ENCODE results near the gene RAC2. TPM values are rescaled to one million over a fixed set of nuclear protein-coding genes. Genes with fewer than 3 reads are reported as not detected.

The RAC2 gene
- total RNA-seq, 2 donors from 2014 or later: 655 to 769 TPM

GRCh38 chr22:37280718-37281117 lies 36.6 kb upstream of the RAC2 start:
- H3K36me3 Mint-ChIP-seq: peaks cover 15 to 35% of the 10 kb centered on the region in 2 donors

DNA sequence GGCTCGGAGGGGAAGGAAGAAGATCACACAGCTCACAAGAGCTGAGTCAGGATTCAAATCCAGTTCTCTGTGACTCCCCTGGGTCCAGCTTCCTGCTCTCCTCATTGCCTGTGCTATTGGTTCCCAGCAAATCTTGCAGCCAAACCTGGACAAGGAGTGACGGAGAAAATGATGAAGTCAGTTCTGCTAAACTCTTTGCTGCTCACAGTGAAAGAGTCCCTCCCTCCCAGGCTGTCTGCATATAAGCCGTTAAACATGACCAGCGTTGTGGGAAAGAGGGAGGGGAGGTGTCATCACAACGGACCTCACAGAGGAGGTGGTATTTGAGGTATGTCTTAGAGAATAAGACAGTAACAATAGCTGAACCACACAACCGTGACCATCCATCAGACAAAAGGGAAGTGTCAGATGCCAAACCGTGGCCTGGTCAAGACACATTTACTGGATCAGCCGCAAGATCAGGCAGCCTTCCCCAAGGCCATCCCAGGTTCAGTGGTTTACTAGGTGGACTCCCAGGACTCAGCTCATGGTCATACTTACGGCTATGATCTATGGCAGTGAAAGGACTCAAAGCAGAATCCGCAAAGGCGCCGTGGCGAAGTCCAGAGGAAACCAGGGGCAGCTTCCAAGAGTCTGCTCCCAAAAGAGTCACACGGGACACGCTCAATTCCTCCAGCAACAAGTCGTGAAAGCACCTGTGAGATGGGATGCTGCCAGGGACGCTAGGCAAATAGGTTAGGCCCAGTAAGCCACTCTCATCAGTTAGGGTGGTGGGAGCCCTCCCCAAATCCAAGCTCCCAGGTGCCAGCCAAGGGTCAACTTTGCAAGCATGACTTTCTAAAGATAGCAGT lies 35.5 kb upstream of the RAC2 start:
- ATAC-seq: no peak
- DNase-seq (ENCODE audit: low spot score in 2 of 2): no peak
- Mint-ChIP-seq H3K27ac (peak overlapping the region in 1 of 2 donors; percentile 28), H3K36me3 (peaks cover 15 to 28% of the 10 kb centered on the region in 2 donors), H3K9me3 (no peaks in the 10 kb centered on the region)

More at GRCh38 chr22:37280718-37281117, 36.6 kb upstream of the RAC2 start:
- Mint-ChIP-seq H3K27ac (no peak overlapping the region), H3K9me3 (no peaks in the 10 kb centered on the region)
- no peak for DNase-seq (ENCODE audit: low spot score in 2 of 2)
- no peak for ATAC-seq

- ATAC-seq (no peak), DNase-seq (ENCODE audit: low spot score in 2 of 2) (no peak)
- Mint-ChIP-seq H3K9me3 (no peaks in the 10 kb centered on the region), H3K27ac (no peak overlapping the region), H3K36me3 (peaks cover 10 to 19% of the 10 kb centered on the region in 2 donors)
Measured at GRCh38 chr22:37278261-37278660, 34.2 kb upstream of the RAC2 start.

GRCh38 chr22:37277384-37277783 lies 33.3 kb upstream of the RAC2 start:
- Mint-ChIP-seq H3K27ac (peak overlapping the region; percentile 7 to 90), H3K9me3 (no peaks in the 10 kb centered on the region), H3K36me3 (peaks cover 1 to 10% of the 10 kb centered on the region in 2 donors)
- ATAC-seq (no peak), DNase-seq (ENCODE audit: low spot score in 2 of 2) (no peak)

DNA sequence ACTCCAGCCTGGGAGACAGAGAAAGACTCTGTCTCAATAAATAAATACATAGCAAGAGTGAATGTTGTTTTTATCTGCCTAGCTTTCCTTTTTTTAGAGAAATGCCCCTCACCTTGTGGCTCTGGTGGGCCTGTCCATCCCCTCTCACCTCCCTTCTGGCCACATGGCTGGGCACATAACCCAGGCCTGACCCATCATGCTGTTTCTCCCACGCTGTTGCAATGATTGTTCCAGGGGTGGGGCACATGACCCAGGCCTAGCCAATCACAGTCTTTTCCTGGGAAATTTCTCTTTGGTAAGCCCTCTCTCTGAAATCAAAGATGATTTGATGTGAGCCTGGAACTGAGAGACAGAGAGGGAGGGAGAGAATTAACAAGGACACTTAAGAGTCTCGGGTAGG lies 32.7 kb upstream of the RAC2 start:
- Mint-ChIP-seq H3K27ac (no peak overlapping the region), H3K9me3 (no peaks in the 10 kb centered on the region), H3K36me3 (peaks cover 0 to 6% of the 10 kb centered on the region in 2 donors)
- DNase-seq (ENCODE audit: low spot score in 2 of 2): no peak
- ATAC-seq: no peak

GRCh38 chr22:37275622-37276021 lies 31.6 kb upstream of the RAC2 start:
- H3K27ac Mint-ChIP-seq: peak overlapping the region; percentile 44 to 73
- H3K9me3 Mint-ChIP-seq: no peaks in the 10 kb centered on the region
- DNase-seq (ENCODE audit: low spot score in 2 of 2): peak in 1 of 2 donors; percentile 74
- no peaks in the 10 kb centered on the region for H3K36me3 Mint-ChIP-seq
- peak; percentile 80 to 83 for ATAC-seq

DNA sequence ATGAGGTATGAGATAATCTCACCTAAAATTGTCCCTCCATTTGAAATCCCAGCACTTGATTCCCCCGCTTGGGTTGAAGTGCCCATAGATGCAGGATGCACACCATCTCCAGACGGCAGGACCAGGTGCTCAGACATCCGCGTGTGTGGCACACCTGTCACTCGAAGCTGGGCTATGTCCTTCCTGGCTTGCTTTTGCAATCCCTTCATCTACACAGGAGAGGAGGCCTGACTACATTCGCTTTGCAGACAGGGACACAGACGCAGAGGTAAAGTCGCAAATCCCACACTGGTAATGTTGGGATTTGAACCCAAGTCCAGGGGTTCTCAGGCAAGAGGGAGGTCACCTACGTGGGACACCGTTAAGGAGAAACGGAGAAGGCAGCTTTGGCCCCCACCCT lies 31.1 kb upstream of the RAC2 start:
- Mint-ChIP-seq H3K36me3 (no peaks in the 10 kb centered on the region), H3K27ac (peak overlapping the region in 1 of 2 donors; percentile 73), H3K9me3 (no peaks in the 10 kb centered on the region)
- DNase-seq (ENCODE audit: low spot score in 2 of 2) (no peak), ATAC-seq (no peak)

GRCh38 chr22:37274380-37274862 lies 30.4 kb upstream of the RAC2 start:
- ATAC-seq: no peak
- H3K9me3 Mint-ChIP-seq: no peaks in the 10 kb centered on the region
- H3K27ac Mint-ChIP-seq: peak overlapping the region in 1 of 2 donors; percentile 73
- no peak for DNase-seq (ENCODE audit: low spot score in 2 of 2)
- no peaks in the 10 kb centered on the region for H3K36me3 Mint-ChIP-seq

DNA sequence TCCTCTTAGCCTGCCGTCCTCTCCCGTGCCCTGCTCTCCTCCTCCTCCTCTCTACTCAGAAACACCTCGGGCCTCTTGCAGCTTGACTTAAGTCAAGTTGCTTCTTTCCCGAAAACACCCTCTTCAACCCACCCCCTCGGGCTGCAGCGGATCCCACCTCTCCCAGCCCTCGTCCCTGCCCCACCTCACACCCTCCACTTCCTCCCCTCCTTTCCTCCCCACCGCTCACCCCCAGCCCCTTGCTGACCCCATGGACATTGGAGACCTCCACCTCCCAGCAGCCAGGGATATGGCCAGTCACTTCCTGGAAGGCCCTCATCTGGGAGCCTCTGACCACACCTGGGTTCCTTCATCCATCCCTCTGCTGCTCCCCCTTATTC lies 29.8 kb upstream of the RAC2 start:
- ATAC-seq (no peak), DNase-seq (ENCODE audit: low spot score in 2 of 2) (no peak)
- Mint-ChIP-seq H3K9me3 (no peaks in the 10 kb centered on the region), H3K36me3 (no peaks in the 10 kb centered on the region), H3K27ac (no peak overlapping the region)

DNA sequence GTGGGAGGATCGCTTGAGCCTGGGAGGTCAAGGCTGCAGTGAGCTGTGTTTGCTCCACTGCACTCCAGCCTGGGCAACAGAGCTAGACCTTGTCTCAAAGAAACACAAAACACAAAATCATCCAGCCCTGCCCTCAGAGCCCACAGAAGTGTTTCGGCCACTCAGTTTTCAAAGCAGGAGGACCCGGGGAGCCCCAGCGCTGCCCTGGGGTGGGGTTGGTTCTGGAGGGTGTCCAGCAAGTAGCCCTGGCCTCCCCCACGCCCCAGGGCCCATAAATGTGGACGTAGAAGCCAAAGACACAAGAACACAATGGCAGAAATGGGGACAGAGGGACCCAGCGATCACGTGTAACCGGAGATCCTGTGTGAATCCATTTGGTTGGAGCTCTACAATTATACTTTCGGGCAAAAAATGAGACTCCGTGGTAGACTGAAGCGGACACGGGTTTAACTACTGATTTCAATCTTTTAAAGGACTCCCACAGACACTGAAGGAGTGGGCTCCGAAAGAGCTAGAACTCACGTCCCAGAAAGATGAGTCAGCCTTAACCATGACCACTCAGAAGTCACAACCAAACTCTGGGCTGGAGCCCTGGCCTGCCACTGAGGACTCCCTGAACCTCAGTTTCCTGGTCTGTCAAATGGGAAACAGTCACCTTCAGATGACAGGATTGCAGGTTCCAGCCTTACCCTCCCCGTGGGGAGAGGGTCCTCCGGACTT lies 29.2 kb upstream of the RAC2 start:
- no peak overlapping the region for H3K27ac Mint-ChIP-seq
- ATAC-seq: peak; percentile 71 to 80
- no peaks in the 10 kb centered on the region for H3K9me3 Mint-ChIP-seq
- no peak for DNase-seq (ENCODE audit: low spot score in 2 of 2)
- H3K36me3 Mint-ChIP-seq: no peaks in the 10 kb centered on the region

DNA sequence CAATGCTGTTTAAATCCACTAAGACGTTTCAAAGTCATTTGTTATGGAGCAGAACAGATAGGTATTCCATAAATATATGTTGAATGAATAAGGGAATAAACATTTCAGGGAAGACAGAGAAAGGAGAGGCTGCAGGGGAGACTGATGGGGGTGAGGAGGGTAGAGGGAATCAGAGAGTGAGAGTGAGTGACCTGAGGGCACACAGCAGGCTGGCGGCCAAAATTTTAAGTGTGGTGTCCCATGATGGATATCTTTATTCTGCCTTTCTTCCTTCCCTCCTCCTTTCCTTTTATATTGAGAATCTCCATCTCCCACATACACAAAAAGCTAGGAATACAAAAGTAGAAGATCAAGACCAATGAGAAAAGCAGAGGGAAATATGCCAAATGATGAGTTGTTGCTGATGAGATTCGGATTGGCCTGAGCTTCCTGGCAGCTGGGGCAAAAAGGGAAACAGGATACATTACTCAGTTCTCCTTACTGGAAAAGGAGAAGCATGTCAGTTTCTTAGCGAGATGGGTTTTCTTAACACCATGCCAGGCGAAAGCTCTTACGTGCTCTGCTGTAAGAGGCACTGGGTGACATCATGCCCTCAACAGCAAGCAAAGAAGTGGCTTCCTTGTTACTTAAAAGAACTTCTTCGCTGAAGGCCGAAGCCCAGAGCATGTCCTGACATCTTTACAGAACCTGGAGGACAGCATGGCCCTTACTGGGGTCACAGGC lies 27.0 kb upstream of the RAC2 start:
- no peak for DNase-seq (ENCODE audit: low spot score in 2 of 2)
- no peaks in the 10 kb centered on the region for H3K9me3 Mint-ChIP-seq
- no peak overlapping the region for H3K27ac Mint-ChIP-seq
- no peak for ATAC-seq
- no peaks in the 10 kb centered on the region for H3K36me3 Mint-ChIP-seq

DNA sequence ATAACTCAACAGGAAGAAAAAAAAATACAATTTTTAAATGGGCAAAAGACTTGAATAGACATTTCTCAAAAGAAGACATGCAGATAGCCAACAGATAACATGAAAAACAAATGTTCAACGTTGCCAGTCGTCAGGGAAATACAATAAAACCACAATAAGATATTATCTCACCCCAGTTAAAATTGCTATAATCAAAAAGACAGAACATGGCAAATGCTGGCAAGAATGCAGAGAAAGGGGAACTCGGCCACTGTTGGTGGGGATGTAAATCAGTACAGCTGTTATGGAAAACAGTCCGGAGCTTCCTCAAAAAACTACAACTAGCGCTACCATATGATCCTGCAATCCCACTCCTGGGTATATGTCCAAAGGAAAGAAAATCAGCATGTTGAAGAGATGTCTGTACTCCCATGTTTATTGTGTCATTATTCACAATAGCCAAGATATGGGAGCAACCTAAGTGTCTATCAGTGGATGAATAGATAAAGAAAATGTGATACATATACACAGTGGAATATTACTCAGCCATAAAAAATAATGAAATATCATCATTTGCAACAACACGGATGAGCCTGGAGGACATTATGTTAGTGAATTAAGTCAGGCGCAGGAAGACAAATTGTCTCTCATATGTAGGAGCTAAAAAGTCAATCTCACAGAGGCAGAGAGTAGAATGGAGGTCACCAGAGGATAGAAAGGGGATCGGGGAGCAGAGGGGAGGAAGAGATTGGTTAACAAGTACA lies 26.0 kb upstream of the RAC2 start:
- Mint-ChIP-seq H3K9me3 (no peaks in the 10 kb centered on the region), H3K36me3 (peaks cover 0 to under 1% of the 10 kb centered on the region in 2 donors), H3K27ac (no peak overlapping the region)
- ATAC-seq: no peak
- no peak for DNase-seq (ENCODE audit: low spot score in 2 of 2)

GRCh38 chr22:37267661-37268413 lies 23.8 kb upstream of the RAC2 start:
- Mint-ChIP-seq H3K36me3 (peaks cover 0 to 9% of the 10 kb centered on the region in 2 donors), H3K9me3 (peaks cover 0 to 4% of the 10 kb centered on the region in 2 donors), H3K27ac (peak overlapping the region; percentile 87 to 90)
- DNase-seq (ENCODE audit: low spot score in 2 of 2) (no peak), ATAC-seq (no peak)

GRCh38 chr22:37267135-37267587 lies 23.1 kb upstream of the RAC2 start:
- DNase-seq (ENCODE audit: low spot score in 2 of 2) (peak in 1 of 2 donors; percentile 91), ATAC-seq (peak; percentile 96)
- Mint-ChIP-seq H3K9me3 (peaks cover 0 to 4% of the 10 kb centered on the region in 2 donors), H3K36me3 (peaks cover 0 to 9% of the 10 kb centered on the region in 2 donors), H3K27ac (peak overlapping the region; percentile 87 to 90)

- ATAC-seq (peak; percentile 27 to 39), DNase-seq (ENCODE audit: low spot score in 2 of 2) (no peak)
- H3K27ac Mint-ChIP-seq: peak overlapping the region in 1 of 2 donors; percentile 87
- H3K9me3 Mint-ChIP-seq: peaks cover 0 to 4% of the 10 kb centered on the region in 2 donors
- peaks cover 0 to 9% of the 10 kb centered on the region in 2 donors for H3K36me3 Mint-ChIP-seq
Measured at GRCh38 chr22:37266581-37267134, 22.6 kb upstream of the RAC2 start.
